H1 (cell line): Measurements from ENCODE around the gene CNBD2. TPM values are rescaled to one million over a fixed set of nuclear protein-coding genes. Genes with fewer than 3 reads are reported as not detected.

Experiments used
- CTCF ChIA-PET: fragments of 300-600 bp; sonication (Branson Sonifier 250); formaldehyde crosslinking; loops from one replicate; lab custom pipeline; 2021; ENCODE audit not compliant: partially characterized antibody; lab: Charles Lee
- POLR2A ChIA-PET: fragments of 300-600 bp; sonication (Branson Sonifier 250); formaldehyde crosslinking; loops from one replicate; lab custom pipeline; 2021; ENCODE audit warnings: inconsistent platforms; ENCODE audit not compliant: partially characterized antibody; lab: Charles Lee
- DNase-seq, 2 experiments: peaks; one replicate each; pipeline versions ENCODE4 v3.0.0 to v3.0.0-alpha.2; 2010 to 2022; ENCODE audit warnings: low spot score in 2 of 2, low read depth in 1 of 2, mixed read lengths in 1 of 2
- FAIRE-seq: peaks from 2 replicates; lab custom pipeline; 2011; peaks lifted over from hg19 to GRCh38; lab: Jason Lieb, UNC
- H2AFZ ChIP-seq: 2 replicates; pipeline ENCODE4 v1.8.1; 2012; ENCODE audit warnings: low read length, inconsistent platforms
- H2AK5ac ChIP-seq: 2 replicates; pipeline ENCODE4 v1.6.1; 2013; ENCODE audit warnings: low read depth, low read length
- H2BK120ac ChIP-seq: replicated peaks from 2 replicates; pipeline ENCODE3; 2013; ENCODE audit warnings: low read depth, low read length, inconsistent platforms
- H2BK12ac ChIP-seq: 2 replicates; pipeline ENCODE4 v1.6.1; 2013; ENCODE audit warnings: low read depth, low read length
- H2BK15ac ChIP-seq: 2 replicates; pipeline ENCODE4 v1.6.1; 2013; ENCODE audit warnings: low read length
- H2BK20ac ChIP-seq: 2 replicates; pipeline ENCODE4 v1.6.1; 2013; ENCODE audit warnings: low read length
- H2BK5ac ChIP-seq: 2 replicates; pipeline ENCODE4 v1.6.1; 2013; ENCODE audit warnings: low read depth, low read length
- H3K14ac ChIP-seq: 2 replicates; pipeline ENCODE4 v1.6.1; 2013; ENCODE audit warnings: inconsistent platforms; ENCODE audit not compliant: insufficient read length
- H3K18ac ChIP-seq: 2 replicates; pipeline ENCODE4 v1.6.1; 2013; ENCODE audit warnings: low read length; ENCODE audit errors: extremely low read depth
- H3K23ac ChIP-seq: 2 replicates; pipeline ENCODE4 v1.6.1; 2013; ENCODE audit warnings: inconsistent platforms; ENCODE audit not compliant: insufficient read length
- H3K23me2 ChIP-seq: 2 replicates; pipeline ENCODE4 v1.6.1; 2013; ENCODE audit warnings: low read depth, low read length
- H3K27ac ChIP-seq: 2 replicates; pipeline ENCODE4 v1.6.1; 2011; ENCODE audit warnings: low read depth, low read length, inconsistent platforms
- H3K27me3 ChIP-seq, 4 experiments: replicated peaks in 1 of 4; 1 replicate in 1 of 4; 2 replicates in 3 of 4; pipeline versions ENCODE4 v1.6.1 to v1.8.1; 2011 to 2013; ENCODE audit warnings: low read length in 3 of 4, mild to moderate bottlenecking in 3 of 4, inconsistent platforms in 2 of 4, mixed read lengths in 2 of 4, moderate library complexity in 1 of 4; ENCODE audit not compliant: control insufficient read depth in 3 of 4, insufficient read depth in 3 of 4; ENCODE audit errors: extremely low read depth in 1 of 4
- H3K36me3 ChIP-seq, 4 experiments: 2 replicates each; pipeline versions ENCODE4 v1.6.1 to v1.8.1; 2011 to 2013; ENCODE audit warnings: mild to moderate bottlenecking in 4 of 4, low read length in 3 of 4, moderate library complexity in 2 of 4, control low read depth in 1 of 4, inconsistent platforms in 1 of 4; ENCODE audit not compliant: insufficient read depth in 4 of 4, control insufficient read depth in 2 of 4
- H3K4ac ChIP-seq: replicated peaks from 2 replicates; pipeline ENCODE3; 2013; ENCODE audit warnings: low read length, low read depth, mixed read lengths, inconsistent platforms; ENCODE audit not compliant: insufficient read length
- H3K4me1 ChIP-seq, 4 experiments: replicated peaks in 1 of 4; 1 replicate in 1 of 4; 2 replicates in 3 of 4; pipeline versions ENCODE4 v1.6.1 to v1.8.1; 2011 to 2013; ENCODE audit warnings: low read length in 3 of 4, inconsistent platforms in 2 of 4, mixed read lengths in 1 of 4; ENCODE audit not compliant: insufficient read depth in 4 of 4, control insufficient read depth in 3 of 4
- H3K4me2 ChIP-seq, 2 experiments: 2 replicates each; pipeline versions ENCODE4 v1.6.1 to v1.8.1; 2011 to 2013; ENCODE audit warnings: low read depth in 2 of 2, low read length in 2 of 2, control low read depth in 1 of 2, inconsistent platforms in 1 of 2, mild to moderate bottlenecking in 1 of 2; ENCODE audit not compliant: insufficient read depth in 1 of 2
- H3K4me3 ChIP-seq, 4 experiments: fragments of 200-600, 300-600 bp in 1 of 4; sonication (generic), shearing (Covaris generic), sonication (Bioruptor Twin) in 1 of 4; 2 replicates each; pipeline versions ENCODE4 v1.5.1 to v1.8.1; 2011 to 2016; ENCODE audit warnings: low read length in 4 of 4, low read depth in 3 of 4, control low read depth in 2 of 4, inconsistent platforms in 2 of 4, mild to moderate bottlenecking in 2 of 4, mixed read lengths in 1 of 4, moderate library complexity in 1 of 4; ENCODE audit not compliant: insufficient read depth in 2 of 4; ENCODE audit errors: extremely low read depth in 1 of 4
- H3K56ac ChIP-seq: replicated peaks from 2 replicates; pipeline ENCODE3; 2013; ENCODE audit warnings: low read depth, mild to moderate bottlenecking, mixed read lengths, low read length, inconsistent platforms; ENCODE audit not compliant: insufficient read length
- H3K79me1 ChIP-seq: 2 replicates; pipeline ENCODE4 v1.6.1; 2013; ENCODE audit warnings: low read depth, low read length, control low read depth
- H3K79me2 ChIP-seq, 2 experiments: 2 replicates each; pipeline versions ENCODE4 v1.6.1 to v1.8.1; 2012 to 2013; ENCODE audit warnings: low read length in 2 of 2, mild to moderate bottlenecking in 2 of 2, inconsistent platforms in 1 of 2; ENCODE audit not compliant: insufficient read depth in 2 of 2, control insufficient read depth in 1 of 2
- H3K9ac ChIP-seq, 4 experiments: replicated peaks in 1 of 4; 1 replicate in 1 of 4; 2 replicates in 3 of 4; pipeline versions ENCODE4 v1.6.1 to v1.8.1; 2011 to 2013; ENCODE audit warnings: low read depth in 3 of 4, low read length in 3 of 4, control low read depth in 2 of 4, mild to moderate bottlenecking in 2 of 4, moderate library complexity in 2 of 4, inconsistent platforms in 1 of 4; ENCODE audit errors: extremely low read depth in 1 of 4
- H3K9me3 ChIP-seq, 2 experiments: 2 replicates each; pipeline versions ENCODE4 v1.6.1 to v1.8.1; 2012 to 2013; ENCODE audit warnings: mild to moderate bottlenecking in 2 of 2, moderate library complexity in 2 of 2, control low read depth in 1 of 2, inconsistent platforms in 1 of 2, low read depth in 1 of 2, low read length in 1 of 2, mixed read lengths in 1 of 2; ENCODE audit not compliant: insufficient read depth in 2 of 2
- H4K20me1 ChIP-seq, 2 experiments: replicated peaks in 1 of 2; 2 replicates each; pipeline versions ENCODE3 to v1.8.1; 2011 to 2013; ENCODE audit warnings: inconsistent platforms in 2 of 2, low read length in 2 of 2, mild to moderate bottlenecking in 1 of 2; ENCODE audit not compliant: insufficient read depth in 2 of 2, control insufficient read depth in 1 of 2
- H4K5ac ChIP-seq: 2 replicates; pipeline ENCODE4 v1.6.1; 2013; ENCODE audit warnings: low read length, low read depth, mixed read lengths, inconsistent platforms; ENCODE audit not compliant: insufficient read length
- H4K8ac ChIP-seq: 2 replicates; pipeline ENCODE4 v1.8.0; 2013; ENCODE audit warnings: mild to moderate bottlenecking, moderate library complexity, low read length, inconsistent platforms; ENCODE audit not compliant: insufficient read depth; ENCODE audit errors: extremely low read depth
- H4K91ac ChIP-seq: replicated peaks from 2 replicates; pipeline ENCODE3; 2013; ENCODE audit warnings: low read length, mixed read lengths, inconsistent platforms; ENCODE audit not compliant: insufficient read length
- BCL11A ChIP-seq, 2 experiments: IDR thresholded peaks; one replicate each; pipeline ENCODE4 v1.6.1; 2011; ENCODE audit warnings: low read depth in 2 of 2, low read length in 2 of 2, mild to moderate bottlenecking in 2 of 2
- CBX8 ChIP-seq: fragments of 300-800, 300-1000 bp; sonication (generic); IDR thresholded peaks from 2 replicates; pipeline ENCODE4 v1.7.1; 2016; ENCODE audit warnings: low read depth, low read length, borderline replicate concordance
- CEBPB ChIP-seq: IDR thresholded peaks from 2 replicates; pipeline ENCODE4 v1.6.1; 2012; ENCODE audit warnings: low read depth, low read length
- GTF2F1 ChIP-seq: IDR thresholded peaks from 2 replicates; pipeline ENCODE4 v1.6.1; 2012; ENCODE audit warnings: low read depth, low read length, improper control_type of control experiment, borderline replicate concordance
- KDM1A ChIP-seq: fragments of 200-600, 300-600 bp; sonication (generic); IDR thresholded peaks from 2 replicates; pipeline ENCODE4 v1.7.1; 2016; ENCODE audit warnings: mild to moderate bottlenecking, low read length, borderline replicate concordance
- MAFK ChIP-seq: IDR thresholded peaks from 2 replicates; pipeline ENCODE4 v1.6.1; 2012; ENCODE audit warnings: low read depth, mild to moderate bottlenecking, improper control_type of control experiment, low read length
- RBBP5 ChIP-seq: IDR thresholded peaks from 2 replicates; pipeline ENCODE4 v1.7.1; 2012; ENCODE audit warnings: low read depth, mild to moderate bottlenecking, inconsistent platforms, low read length, moderate library complexity, borderline replicate concordance
- TAF1 ChIP-seq: IDR thresholded peaks from 2 replicates; pipeline ENCODE4 v1.6.1; 2011; ENCODE audit warnings: mild to moderate bottlenecking, low read depth, low read length
- YY1 ChIP-seq: IDR thresholded peaks from 2 replicates; pipeline ENCODE4 v1.6.1; 2011; ENCODE audit warnings: low read depth, mild to moderate bottlenecking, low read length
- WGBS, 2 experiments: shearing (Covaris generic) in 1 of 2; methylation state at CpG; one replicate each; pipeline versions ENCODE4 v1.1.6 to v1.1.7; 2013 to 2015; ENCODE audit warnings: low lambda C conversion rate in 2 of 2, mixed read lengths in 2 of 2, inconsistent platforms in 1 of 2, low coverage in 1 of 2, missing lambda C conversion rate in 1 of 2; ENCODE audit not compliant: insufficient replicate concordance in 2 of 2, insufficient coverage in 1 of 2, insufficient read length in 1 of 2; ENCODE audit errors: extremely low coverage in 1 of 2, missing lambda C conversion rate in 1 of 2; 5-methylcytosine and 5-hydroxymethylcytosine counted together
- polyA plus RNA-seq, 7 experiments: library from polyadenylated mRNA; depleted of rRNA in 3 of 7; stranded (reverse) in 5 of 7; unstranded in 2 of 7; fragments of >200 nt in 5 of 7; fragments of 200-250 nt in 2 of 7; gene quantifications; 1 replicate in 5 of 7; 2 replicates in 1 of 7; 4 replicates in 1 of 7; pipeline versions ENCODE4 v1.2.1 to v1.2.3, GENCODE V29; 2011 to 2013; ENCODE audit warnings: missing spikeins in 2 of 7, mixed read lengths in 2 of 7
- total RNA-seq: library from RNA; stranded (reverse); fragmentation: NEBNext Ultra II Directional; extraction: Animal tissue kit (Norgen Biotek cat#: 25700); gene quantifications from 2 replicates; pipeline ENCODE4 v1.2.1, GENCODE V29; 2021

The CNBD2 gene
- total and polyA plus RNA-seq, 2 of the 8 experiments (the other 6 are each of a cell fraction or from before 2014, with no cell fraction given): 2.6 to 4.5 TPM

GRCh38 chr20:35939264-35939663 is 29.1 kb upstream of the CNBD2 start:
- H3K79me1 ChIP-seq: peaks cover 2% of the 10 kb centered on the region; the same call in 1 of the 2 replicates
- no peak overlapping the region for H2BK12ac ChIP-seq
- H3K23ac ChIP-seq: no peak overlapping the region
- no peak overlapping the region for H3K4ac ChIP-seq
- no peak overlapping the region for H3K9ac ChIP-seq
- no peaks in the 10 kb centered on the region for H3K79me2 ChIP-seq
- H3K36me3 ChIP-seq: peaks cover 13 to 43% (median 14%) of the 10 kb centered on the region in 4 experiments
- no peak for FAIRE-seq
- WGBS, 2 experiments: 85% methylated on average over 3 of the region's 3 CpGs; no CpG with 5 or more reads in 1 of the 2 experiments
- no peak overlapping the region for H3K18ac ChIP-seq
- ChIA-PET POLR2A (interaction anchor here (1.0 to 2.4 kb wide), 3 partner anchors 14 to 197 kb away, joined by 3 to 12 read pairs (median 4); partner anchors contain the start of genes RBM39 and SCAND1), CTCF (no interaction called here)
- H3K23me2 ChIP-seq: no peaks in the 10 kb centered on the region
- no peak overlapping the region for H2AFZ ChIP-seq
- H2BK15ac ChIP-seq: no peak overlapping the region
- DNase-seq: no peak
- TF ChIP-seq RBBP5 (no peak), CEBPB (no peak), YY1 (no peak), MAFK (no peak), TAF1 (no peak), BCL11A (IDR thresholded peaks at IDR 0.05; ENCODE audit: low read depth in 2 of 2, low read length in 2 of 2) (no peak), KDM1A (no peak), GTF2F1 (no peak), CBX8 (no peak)
- H3K27ac ChIP-seq: no peak overlapping the region
- no peak overlapping the region for H2BK5ac ChIP-seq
- no peak overlapping the region for H2BK120ac ChIP-seq
- no peaks in the 10 kb centered on the region for H4K20me1 ChIP-seq
- H3K4me3 ChIP-seq: no peak overlapping the region
- H4K5ac ChIP-seq: no peak overlapping the region
- no peak overlapping the region for H3K14ac ChIP-seq
- H3K27me3 ChIP-seq: no peaks in the 10 kb centered on the region; a peak in 1 of 7 replicates
- no peak overlapping the region for H3K4me2 ChIP-seq
- peaks cover 2 to 9% (median 7%) of the 10 kb centered on the region in 4 experiments; a peak in 3 of 7 replicates for H3K4me1 ChIP-seq
- H4K8ac ChIP-seq: no peak overlapping the region
- no peak overlapping the region for H4K91ac ChIP-seq
- no peak overlapping the region for H3K56ac ChIP-seq
- no peaks in the 10 kb centered on the region for H3K9me3 ChIP-seq
- H2AK5ac ChIP-seq: no peak overlapping the region
- no peak overlapping the region for H2BK20ac ChIP-seq
